Activated naive CD4-positive, alpha-beta T cell (primary cell): ENCODE measurements around the gene GKN1.

ENCODE experiments used
- DNase-seq, 4 experiments: peaks; one replicate each; lab custom pipeline; 2025; lab: John Stamatoyannopoulos, UW

Gene GKN1

DNA sequence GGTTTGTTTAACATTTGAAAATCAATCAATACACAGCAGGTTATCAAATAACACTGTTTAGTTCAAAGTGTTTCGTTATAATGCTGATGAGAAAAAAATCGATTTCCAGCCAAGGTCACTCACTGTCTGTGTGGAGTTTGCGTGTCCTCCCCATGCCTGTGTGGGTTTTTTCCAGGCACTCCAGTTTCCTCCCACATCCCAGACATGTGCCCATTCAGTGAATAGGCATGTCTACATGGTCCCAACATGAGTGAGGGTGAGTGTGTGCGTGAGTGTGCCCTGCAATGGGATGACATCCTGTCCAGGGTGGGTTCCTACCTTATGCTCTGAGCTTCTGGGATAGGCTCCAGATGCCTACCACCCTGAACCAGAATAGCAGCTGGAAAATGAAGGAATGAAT lies 13.1 kb upstream of the GKN1 start:
- no peak for DNase-seq

DNA sequence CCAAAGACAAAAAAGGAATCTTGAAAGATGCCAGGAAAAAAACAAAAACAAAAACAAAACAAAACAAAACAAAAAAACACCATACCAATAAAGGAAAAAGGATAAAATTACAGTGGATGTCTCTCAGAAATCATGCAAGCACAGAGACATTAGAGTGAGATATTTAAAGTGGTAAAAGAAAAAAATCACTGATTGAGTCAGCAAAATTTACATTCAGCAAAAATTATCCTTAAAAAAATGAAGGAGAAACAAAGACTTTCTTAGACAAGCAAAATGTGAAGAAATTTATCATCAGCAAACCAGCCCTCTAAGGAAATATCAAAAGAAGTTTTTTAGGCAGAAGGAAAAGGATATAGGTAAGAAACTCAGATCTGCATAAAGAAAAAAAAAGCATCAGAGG lies 10.2 kb upstream of the GKN1 start:
- no peak for DNase-seq

DNA sequence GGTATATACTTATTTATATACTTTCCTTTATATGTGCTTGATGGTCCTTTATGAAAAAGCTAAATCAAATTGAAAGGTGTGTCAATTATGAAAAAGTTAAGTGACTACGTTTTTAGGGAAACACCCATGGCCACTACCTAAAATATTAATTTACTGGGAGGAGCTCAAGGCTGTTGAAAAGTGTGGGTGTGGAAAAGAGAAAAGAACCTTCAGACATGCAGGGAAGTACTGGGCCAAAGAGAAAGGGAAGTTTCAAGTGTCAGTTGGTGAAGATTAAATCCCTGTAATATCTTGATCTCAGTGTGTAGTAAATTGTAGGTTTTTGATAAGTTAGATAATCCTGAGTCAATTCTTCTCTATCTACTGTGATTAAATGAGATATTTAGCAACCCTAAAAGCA lies 6.2 kb upstream of the GKN1 start:
- no peak for DNase-seq

DNA sequence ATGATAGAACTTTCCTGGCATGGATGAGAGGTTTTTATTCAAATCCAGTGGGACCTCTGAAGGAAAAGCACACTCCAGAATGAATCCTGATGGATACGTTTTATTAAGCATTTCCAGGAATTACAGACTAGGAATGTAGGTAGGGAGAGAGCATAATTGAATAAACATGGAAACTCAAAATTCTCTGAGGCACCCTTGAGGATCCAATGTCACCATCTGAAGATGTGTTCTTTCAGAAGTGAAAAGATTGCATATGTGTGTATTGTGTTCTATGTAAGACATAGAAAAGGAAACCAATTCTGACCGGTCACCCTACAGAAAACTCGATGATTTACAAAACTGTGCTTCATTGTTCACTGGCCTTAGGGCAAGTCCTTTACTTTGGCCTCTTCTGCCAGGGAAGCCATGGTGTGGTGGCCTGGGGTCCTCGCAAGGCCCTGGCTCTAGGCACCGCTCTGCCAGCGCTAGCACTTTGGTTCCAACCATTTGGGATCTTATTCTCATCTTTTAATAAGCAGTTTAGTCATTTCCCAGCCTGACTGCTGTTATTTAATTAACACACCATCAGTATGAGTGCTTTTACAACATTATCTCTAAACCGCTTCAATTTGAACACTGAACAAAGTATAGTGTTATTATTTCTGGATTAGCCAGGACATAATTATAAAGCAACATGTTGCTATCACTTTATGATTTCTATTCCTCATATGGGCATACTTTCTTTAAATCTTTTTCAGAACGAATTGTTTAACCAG lies 4.5 kb upstream of the GKN1 start:
- DNase-seq = no peak

DNA sequence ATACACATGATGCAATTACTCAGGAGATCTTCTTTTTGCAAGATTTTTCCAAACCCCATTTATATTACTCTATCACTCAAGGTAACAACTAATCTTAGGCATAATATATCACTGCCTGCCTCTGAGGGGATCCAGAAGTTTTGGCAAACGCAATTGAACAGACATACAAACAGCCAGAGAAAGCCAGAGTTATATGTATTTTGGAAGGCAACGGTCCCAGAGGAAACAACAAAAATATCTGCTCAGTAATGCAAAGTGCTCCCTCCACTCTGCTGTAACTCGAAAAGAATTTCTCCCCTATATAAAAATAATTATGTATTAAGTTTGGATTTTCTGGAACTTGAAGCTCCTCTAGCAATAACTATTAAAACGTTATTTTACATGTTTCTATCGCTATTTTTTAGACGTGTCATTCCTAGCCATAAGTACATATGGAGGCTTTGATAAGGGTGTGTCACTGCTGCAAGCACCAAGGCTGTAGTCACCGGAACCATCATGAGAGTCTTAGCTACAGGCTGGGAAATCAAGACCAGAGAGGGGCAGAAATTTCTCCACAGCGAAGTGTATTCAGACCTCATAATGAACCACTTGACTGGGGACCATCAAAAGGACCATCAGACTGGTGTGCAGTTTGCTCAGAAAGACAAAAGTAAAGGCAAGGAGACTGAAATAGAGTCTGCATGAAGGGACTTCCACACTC lies 3.7 kb upstream of the GKN1 start:
- no peak for DNase-seq

DNA sequence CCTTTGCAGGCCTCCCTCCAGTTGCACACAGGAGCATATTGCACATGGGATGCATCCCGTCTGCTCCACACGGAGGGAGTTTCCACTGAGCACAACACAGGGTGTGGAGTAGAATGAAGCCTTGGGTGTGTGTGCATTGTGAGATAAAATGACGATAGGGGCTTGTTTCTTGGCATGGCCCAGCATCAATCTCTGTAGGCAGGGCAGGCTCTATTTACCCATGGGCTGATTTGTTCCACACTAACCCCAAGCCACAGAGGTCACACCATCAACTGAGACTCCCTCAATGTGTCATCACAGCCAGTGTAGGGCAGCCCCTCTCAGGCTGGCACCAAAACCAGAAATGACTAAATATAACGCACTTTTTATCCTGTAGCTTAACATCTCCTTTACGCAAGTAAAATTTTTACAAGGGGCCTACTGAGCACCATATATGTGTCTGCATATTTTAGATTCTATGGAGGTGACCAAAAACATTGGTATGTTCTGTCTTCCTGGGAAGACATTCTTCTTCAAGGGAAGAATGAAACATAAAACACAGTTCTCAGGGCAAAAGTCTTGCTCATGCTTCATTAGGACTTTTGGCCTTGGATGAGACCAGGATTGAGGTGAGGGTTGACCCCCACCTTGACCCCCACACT lies 2.7 kb upstream of the GKN1 start:
- DNase-seq = no peak

DNA sequence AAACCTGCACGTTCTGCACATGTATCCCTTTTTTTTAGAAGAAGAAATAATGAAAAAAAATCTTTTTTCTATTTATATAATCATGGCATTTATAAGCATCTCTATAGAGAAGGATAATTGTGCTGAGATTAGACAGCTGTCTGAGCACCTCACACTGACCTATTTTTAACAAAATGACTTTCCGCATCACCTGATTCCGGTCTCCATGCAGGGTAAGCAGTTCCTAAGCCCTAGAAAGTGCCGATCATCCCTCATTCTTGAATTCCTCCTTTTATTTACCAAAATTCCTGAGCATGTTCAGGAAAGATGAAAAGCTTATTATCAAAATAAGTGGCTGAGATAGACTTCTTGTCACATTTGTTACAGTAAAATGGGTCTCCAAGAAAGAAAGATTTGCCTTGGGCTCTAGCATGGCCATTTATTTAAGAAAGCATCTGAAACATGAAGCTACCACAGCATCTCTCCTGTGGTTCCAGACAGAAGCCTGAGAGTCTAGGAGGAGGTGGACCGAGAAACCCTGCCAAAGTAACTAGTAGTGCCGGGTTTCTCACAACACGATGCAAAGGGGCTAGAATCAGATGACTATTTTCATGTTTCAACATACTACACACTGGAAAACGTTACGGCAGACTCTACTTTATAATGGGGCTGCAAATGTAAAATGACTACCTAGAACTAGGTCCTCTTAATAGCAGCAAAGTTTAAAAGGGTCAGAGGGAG lies 670 bp downstream of the GKN1 start:
- no peak for DNase-seq

DNA sequence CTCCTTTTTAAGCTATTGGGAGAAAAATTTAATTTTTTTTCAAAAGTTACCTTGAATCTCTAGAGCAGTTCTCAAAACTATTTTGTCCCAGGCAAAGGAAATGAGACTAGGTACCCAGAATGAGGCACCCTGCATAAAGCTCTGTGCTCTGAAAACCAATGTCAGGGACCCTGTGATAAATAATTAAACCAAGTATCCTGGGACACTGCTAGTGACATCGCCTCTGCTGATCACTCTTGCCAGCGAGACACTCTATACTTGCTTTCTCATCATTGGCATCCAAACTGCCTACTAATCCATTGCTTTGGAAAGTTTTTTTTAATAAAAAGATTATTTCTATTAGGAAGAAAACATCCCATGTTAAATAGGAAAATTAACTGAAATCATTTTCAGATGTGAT lies 1.4 kb downstream of the GKN1 start:
- no peak for DNase-seq

DNA sequence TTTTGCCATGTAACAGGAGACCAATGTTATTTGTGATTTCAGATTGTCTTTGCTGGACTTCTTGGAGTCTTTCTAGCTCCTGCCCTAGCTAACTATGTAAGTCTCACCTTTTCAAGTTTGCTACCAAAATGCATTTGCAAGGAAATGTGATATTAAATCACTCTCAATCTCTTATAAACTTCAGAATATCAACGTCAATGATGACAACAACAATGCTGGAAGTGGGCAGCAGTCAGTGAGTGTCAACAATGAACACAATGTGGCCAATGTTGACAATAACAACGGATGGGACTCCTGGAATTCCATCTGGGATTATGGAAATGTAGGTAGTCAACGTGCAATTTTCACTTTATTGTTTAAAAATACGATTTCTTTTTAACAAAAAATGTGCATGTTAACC lies 3.0 kb downstream of the GKN1 start:
- DNase-seq = no peak

DNA sequence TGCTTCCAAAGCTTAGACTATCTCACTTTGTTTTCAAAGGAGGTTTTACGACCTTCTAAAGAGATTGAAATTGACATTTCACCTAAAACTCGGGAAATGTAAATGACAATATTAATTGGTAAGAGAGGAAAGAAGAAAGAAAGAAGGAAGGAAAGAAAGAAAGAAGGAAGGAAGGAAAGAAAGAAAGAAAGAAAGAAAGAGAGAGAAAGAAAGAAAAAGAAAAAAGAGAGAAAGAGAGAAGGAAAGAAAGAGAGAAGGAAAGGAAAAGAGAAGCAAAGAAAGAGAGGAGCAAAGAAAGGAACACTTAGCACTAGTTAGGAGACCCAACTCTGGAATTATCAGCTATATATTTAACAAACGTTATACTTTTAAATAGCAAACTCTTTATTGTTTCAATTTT lies 3.7 kb downstream of the GKN1 start:
- no peak for DNase-seq

DNA sequence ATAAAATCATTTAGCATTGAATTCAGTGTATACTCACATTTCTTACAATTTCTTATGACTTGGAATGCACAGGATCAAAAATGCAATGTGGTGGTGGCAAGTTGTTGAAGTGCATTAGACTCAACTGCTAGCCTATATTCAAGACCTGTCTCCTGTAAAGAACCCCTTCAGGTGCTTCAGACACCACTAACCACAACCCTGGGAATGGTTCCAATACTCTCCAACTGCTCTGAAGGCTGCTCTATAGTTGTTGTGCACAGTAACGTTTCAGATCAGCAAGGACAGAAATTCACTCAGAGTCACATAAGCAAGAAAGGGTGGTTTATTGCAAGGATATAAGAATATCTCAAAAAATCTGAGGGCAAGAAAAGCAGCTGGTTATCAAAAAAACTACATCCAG lies 6.5 kb downstream of the GKN1 start:
- no peak for DNase-seq

DNA sequence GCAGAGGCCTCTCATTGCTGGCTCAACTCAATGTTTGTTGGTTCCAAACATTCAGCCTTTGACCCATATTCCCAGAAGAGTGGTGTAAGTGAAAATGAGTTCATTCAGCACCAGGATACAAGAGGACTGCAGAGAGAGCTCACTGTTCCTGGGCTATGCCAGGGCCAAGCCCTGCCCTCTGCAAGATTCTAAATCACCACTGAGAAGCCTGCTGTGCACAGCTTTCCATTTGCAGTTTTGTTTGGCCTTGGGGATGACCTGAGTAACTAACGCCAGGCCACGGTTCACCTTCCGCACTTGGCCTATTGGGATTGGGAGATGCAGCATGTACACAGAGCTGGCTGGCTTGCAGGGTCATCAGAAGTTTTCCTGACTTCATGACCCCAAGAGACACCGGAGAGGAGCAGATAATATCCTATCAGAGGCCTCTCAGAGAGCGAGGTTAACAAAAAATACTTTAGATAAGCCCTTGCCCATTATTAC lies 12.6 kb downstream of the GKN1 start:
- no peak for DNase-seq

DNA sequence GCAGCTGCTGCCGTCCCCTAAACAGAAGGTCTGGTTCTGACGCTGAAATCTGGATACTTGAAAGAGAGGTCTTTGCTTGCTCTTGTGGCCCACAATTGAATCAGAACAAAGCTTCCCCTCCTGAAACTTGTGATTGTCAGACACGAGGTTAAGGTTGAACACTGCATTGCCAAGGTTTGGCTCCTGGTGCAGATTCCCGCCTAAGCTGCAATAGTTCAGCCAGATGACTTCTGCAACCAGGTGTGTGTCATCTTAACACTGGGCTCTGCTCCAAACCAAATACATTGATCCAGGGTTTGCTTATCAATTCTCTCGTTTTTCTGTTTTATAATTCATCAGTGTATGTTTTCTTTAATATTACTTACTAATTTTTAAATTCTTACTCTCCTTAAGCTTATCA lies 14.6 kb downstream of the GKN1 start:
- DNase-seq = no peak

DNA sequence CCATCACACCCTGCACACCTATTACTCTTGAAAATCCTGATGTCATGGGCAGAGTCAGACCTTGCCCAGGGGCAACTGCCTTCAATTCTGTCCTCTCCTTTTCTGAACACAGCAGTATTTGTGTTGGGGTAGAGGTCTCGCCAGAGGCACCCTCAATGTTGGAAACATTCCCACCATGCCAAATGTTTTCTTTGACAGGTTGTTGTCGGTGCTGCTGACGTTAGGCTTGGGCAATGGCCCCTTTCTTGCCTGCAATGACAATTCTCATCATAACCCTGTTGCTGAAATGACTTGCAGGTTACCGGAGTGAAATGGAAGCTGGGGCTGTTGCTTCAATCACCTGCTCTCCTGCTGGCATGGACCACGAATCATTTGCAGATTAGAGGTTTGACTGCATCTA lies 17.9 kb downstream of the GKN1 start:
- DNase-seq = no peak

DNA sequence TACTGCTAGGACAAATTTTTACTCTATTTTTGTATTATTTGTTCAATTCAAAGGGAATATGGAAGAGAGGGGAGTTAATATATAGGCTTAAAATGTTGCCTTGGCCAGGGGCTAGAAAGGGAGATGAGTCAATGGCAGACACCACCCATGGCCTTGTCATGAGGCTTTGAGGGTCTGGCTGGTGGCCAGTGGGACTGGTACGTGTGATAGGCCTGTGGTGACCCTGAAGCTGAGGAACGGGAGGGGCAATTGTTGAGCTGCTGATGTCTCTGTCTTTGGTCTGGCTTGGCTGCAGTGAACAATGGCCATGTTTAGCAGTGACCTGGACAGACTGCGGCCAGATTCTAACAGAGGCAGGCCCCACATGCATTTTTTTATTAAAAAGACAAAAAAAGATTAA lies 18.5 kb downstream of the GKN1 start:
- no peak for DNase-seq

DNA sequence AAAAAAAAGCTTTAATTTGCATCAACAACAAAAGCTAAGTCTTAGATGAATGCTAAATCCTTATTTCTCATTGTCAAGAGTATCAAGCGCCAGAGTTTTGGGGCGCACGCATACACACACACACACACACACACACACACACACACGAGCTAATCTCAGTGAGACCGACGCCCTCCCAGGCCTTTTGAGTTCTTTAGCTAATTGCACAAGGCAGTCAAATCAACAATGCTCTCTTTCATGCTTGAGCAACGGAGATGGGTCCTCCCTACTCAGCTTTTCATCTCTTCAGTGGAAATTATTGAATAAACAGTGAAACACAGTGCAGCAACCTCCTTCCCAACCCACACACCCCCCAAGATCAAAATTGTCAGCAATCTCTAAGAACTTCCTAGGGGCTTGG lies 19.2 kb downstream of the GKN1 start:
- DNase-seq = no peak

DNA sequence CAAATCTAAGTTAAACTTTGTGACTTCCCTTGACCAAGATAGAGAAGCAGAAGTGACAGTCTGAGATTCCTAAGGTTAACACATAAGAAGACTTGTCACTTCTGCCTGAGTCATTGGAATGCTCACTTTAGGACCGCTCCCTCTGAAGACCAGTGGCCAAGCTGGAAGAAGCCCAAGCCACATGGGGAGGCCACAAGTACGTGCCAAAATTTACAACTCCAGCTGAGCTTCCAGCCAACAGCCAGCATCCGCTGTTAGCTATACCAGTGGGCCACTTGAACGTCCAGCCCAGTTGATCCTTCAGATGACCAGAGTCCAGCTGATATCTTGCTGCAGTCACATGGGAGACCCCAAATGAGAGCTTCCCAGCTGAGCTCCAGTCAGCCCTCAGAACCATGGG lies 20.4 kb downstream of the GKN1 start:
- DNase-seq = no peak

DNA sequence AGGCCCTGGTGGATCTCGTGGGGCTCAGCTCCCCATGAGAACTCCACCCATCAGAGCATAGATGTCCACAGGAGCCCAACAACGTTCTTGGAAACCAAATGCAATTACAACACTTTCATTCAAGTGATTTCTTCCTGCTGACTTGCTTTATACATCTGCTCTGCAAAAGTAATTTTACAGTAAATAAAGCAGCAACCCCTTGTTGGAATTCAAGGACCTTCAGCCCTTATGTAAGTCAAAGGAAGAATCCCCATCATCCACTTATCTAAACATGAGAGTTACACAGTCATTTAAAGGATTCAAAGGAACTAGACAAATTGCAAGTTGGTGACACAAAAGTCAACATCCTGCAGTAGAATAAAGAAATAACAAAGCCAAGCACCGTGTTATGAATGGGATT lies 21.5 kb downstream of the GKN1 start:
- DNase-seq = no peak

DNA sequence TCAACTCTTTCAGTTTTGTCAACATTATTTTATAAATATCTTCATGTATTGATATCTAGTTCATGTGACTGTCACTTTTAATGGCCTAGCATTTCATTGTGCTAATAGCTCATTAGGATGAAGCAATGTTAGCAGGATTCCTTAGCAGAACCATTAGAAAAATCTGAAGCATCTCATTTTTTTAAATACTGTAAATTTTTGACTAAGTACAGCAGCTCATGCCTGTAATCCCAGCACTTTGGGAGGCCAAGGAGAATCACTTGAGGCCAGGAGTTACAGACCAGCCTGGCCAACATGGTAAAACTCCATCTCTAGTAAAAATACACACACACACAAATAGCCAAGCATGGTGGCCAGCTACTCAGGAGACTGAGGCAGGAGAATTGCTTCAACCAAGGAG lies 23.0 kb downstream of the GKN1 start:
- DNase-seq = no peak

DNA sequence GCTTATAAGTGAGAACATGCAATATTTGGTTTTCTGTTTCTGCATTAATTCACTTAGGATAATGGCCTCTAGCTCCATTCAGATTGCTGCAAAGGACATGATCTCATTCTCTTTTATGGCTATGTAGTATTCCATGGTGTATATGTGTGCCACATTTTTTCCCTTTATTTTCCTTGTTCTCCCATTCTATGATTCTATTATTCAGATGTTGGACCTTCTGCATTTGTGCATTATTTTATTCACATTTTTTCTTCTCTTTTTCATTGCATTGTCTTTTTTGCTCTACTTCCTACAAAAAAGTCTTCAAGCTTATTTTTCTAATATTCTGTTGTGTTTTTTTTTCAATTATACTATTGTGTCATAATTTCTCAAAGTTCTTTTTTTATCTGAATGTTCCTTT lies 27.4 kb downstream of the GKN1 start:
- no peak for DNase-seq

DNA sequence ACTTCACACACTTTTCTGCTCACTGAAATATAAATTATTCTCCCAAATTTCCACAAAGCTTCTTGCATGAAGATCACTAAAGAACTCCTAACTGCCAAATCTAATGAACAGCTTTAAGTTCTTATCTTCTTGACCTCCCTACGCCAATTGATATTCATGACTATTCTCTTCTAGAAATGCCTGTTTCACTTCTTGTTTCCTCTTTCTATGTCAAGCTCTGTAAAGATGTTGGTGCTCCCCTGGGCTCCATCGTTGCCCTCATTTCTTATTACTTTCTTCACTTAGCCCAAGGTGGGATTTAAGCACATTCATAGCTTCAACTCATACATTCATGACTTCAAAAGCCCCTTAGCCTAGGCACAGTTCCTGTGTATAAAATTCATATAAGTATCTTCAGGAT lies 29.3 kb downstream of the GKN1 start:
- no peak for DNase-seq

DNA sequence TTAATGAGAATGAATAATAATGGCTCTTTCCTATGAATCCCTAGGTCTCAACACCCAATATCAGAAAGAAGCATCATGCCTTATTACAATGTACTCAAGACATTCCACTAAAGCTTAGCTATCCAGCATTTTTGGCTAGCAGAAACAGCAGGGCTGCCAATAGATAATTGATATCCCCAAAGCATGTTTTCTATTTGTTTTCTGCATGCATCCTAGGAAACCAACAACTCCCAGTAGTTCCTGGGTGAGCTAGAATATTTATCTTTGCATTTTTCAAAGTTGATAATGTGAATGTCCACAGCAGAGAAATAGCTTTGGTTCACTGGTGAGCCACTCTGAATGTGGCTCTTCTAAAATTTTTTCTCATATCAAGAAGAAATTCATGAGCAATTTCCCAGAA lies 32.7 kb downstream of the GKN1 start:
- DNase-seq = no peak

DNA sequence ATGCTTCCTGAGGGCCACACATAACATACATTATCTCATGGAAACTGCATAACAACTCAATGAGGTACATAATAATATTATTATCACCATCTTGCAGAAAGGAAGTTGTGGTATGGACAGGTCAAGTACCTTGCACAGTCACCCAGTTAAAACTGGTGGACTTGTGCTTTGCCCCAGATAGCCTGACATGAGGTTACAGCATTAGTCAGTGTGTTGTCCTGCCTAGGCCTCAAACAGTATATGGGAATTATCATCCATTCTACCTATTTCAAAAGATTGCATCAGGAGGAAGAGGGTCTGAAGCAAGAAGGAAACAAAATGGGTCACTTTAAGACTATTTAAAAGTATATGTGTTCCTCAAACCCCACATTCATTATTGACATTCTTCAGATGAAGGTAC lies 33.2 kb downstream of the GKN1 start:
- DNase-seq = no peak
